ENCODE measurements around the gene ITGA7. TPM values are rescaled to one million over a fixed set of nuclear protein-coding genes. Genes with fewer than 3 reads are reported as not detected.
"Not testable (repeated sequence)": the region's sequence is repeated elsewhere in the genome, so short reads cannot be mapped to it uniquely, and the experiment has no call there.

Gene ITGA7
- total RNA-seq, 2 donors from 2014 or later, result 0.70 to 1.4 TPM

DNA sequence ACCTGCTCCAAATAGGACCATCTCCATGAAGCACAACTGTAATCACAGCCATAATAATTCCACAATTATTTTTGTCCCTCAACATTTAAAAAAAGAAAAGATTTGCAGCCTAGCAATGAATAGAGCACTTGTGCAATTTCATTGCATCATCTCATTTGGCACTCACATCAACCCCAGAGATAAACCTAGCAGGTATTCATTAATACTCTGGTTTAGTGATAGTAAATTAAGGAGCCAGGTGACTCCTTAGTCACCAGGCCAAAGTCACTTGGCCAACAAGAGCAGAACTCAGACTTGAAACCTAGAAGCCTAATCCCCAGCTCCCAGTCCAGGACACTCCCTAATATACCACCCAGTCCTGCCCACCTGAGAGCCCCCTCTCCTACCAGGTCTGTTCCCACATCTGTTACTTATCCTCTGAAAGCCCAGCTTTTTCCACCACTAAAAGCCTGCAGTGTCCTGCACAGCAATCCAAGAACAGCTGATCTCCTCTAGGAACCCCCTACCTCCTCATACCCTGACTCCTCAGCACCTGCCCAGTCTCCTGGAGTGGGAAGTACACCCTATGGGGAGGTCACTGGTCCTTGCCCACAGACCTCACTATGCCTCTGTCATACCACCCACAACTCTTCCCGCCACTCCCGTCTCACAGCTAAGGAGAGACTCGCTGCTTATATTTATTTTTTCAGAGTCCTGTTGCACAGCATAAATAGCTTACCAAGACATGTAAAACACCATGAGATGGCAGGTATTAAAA, 48.9 kb downstream of the ITGA7 start:
- DNase-seq, result no peak
- H3K27ac Mint-ChIP-seq, result no peak overlapping the region
- peaks cover 31% of the 10 kb centered on the region for H3K27me3 Mint-ChIP-seq
- ATAC-seq, result no peak
- H3K4me3 Mint-ChIP-seq, result no peak overlapping the region
- no peaks in the 10 kb centered on the region for H3K36me3 Mint-ChIP-seq (ENCODE audit: low read depth)
- no peaks in the 10 kb centered on the region for H3K9me3 ChIP-seq (ENCODE audit: control insufficient read depth, low read length, poor library complexity, severe bottlenecking)
- H3K4me1 Mint-ChIP-seq, result peaks cover 4% of the 10 kb centered on the region

DNA sequence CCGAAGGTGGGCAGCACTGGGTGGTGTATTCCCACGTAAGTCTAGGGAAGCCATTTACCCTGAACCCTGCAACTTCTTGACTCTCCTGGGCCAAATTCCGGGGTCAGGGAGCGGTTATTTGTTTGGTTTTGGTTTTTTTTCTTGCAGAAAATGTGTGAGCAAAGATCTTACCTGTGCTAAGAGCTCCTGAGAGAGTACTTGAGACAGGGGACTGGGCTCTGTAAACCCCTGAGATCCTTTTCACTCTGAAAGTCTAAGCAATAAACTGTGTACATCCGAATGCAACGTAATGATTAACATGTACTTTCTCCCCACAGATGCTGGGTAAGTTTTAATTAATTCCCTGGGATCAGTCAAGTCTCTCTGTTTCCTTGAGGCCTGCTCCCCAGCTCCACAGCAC, 49.5 kb downstream of the ITGA7 start:
- Mint-ChIP-seq H3K4me1 (peaks cover 4% of the 10 kb centered on the region), H3K36me3 (ENCODE audit: low read depth) (no peaks in the 10 kb centered on the region), H3K27me3 (peaks cover 31% of the 10 kb centered on the region), H3K27ac (no peak overlapping the region), H3K4me3 (no peak overlapping the region)
- DNase-seq (no peak), ATAC-seq (no peak)
- H3K9me3 ChIP-seq (ENCODE audit: control insufficient read depth, low read length, poor library complexity, severe bottlenecking), result no peaks in the 10 kb centered on the region

DNA sequence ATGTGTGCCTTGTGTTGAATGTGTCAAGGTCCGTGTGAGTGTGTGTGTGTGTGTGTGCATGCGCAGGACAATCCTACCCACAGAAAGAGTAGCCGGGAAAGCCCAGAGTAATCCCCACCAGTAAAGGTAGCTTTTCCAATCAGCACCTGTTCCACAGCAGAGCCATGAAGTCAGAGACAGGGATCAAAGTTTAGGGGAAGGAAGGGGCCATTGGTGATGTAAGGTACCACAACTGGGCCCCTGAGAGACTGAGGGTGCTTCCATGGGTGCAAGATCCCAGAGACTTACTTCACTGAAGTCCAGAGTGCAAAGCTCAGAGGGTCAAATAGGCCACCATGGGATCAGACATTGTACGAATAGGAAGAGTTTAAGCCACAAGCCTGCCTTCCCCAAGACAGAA, 50.5 kb downstream of the ITGA7 start:
- Mint-ChIP-seq H3K27ac (no peak overlapping the region), H3K27me3 (peaks cover 24% of the 10 kb centered on the region), H3K4me1 (peaks cover 4% of the 10 kb centered on the region), H3K36me3 (ENCODE audit: low read depth) (no peaks in the 10 kb centered on the region), H3K4me3 (no peak overlapping the region)
- H3K9me3 ChIP-seq (ENCODE audit: control insufficient read depth, low read length, poor library complexity, severe bottlenecking), result no peaks in the 10 kb centered on the region
- DNase-seq, result no peak
- ATAC-seq, result no peak

DNA sequence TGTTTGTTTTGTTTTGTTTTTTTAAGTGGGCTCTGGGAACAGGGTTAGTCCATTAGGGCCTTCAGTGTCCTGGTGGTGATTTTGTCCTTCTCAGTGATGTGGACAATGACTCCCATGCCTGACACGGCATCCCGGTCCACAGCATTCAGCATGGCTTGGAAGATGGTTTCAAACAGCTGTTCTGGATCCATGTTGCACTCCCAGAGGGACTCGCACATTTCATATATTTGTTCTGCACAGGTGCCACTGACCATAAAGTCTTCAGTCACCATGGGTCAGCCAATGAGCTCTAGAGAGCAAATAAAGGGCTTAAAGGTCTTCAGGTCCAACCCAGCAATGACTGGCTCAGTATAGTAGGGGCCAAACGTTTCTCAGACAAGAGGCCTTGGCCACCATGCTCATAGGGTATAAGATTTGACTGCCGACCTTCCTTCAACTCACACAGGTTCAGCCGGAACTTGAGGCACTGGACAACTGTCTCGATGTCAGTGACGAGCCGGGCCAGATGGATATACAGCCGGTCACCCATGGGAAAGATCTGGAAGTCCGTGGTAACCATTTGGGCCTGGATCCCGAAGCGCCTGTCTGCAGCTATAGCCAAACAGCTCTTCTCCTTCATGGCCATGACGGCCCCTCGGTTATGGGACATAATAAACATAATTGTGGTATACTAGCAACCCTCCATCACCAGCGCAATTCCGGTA, 53.0 kb downstream of the ITGA7 start:
- no peaks in the 10 kb centered on the region for H3K9me3 ChIP-seq (ENCODE audit: control insufficient read depth, low read length, poor library complexity, severe bottlenecking)
- no peak for DNase-seq
- Mint-ChIP-seq H3K36me3 (ENCODE audit: low read depth) (no peaks in the 10 kb centered on the region), H3K4me3 (no peak overlapping the region), H3K4me1 (peaks cover 4% of the 10 kb centered on the region), H3K27ac (no peak overlapping the region), H3K27me3 (peaks cover 17% of the 10 kb centered on the region)
- ATAC-seq, result no peak

GRCh38 chr12:55653031-55653430, 54.7 kb downstream of the ITGA7 start:
- H3K36me3 Mint-ChIP-seq (ENCODE audit: low read depth), result no peaks in the 10 kb centered on the region
- peaks cover 4% of the 10 kb centered on the region for H3K4me1 Mint-ChIP-seq
- no peak overlapping the region for H3K27ac Mint-ChIP-seq
- no peak overlapping the region for H3K4me3 Mint-ChIP-seq
- peaks cover 10% of the 10 kb centered on the region for H3K27me3 Mint-ChIP-seq
- H3K9me3 ChIP-seq (ENCODE audit: control insufficient read depth, low read length, poor library complexity, severe bottlenecking), result no peaks in the 10 kb centered on the region
- DNase-seq, result no peak
- no peak for ATAC-seq

GRCh38 chr12:55652352-55652751, 55.4 kb downstream of the ITGA7 start:
- H3K9me3 ChIP-seq (ENCODE audit: control insufficient read depth, low read length, poor library complexity, severe bottlenecking), result no peaks in the 10 kb centered on the region
- H3K27me3 Mint-ChIP-seq, result peaks cover 6% of the 10 kb centered on the region
- H3K27ac Mint-ChIP-seq, result no peak overlapping the region
- H3K4me3 Mint-ChIP-seq, result no peak overlapping the region
- DNase-seq, result no peak
- ATAC-seq, result peak; percentile 58
- H3K4me1 Mint-ChIP-seq, result peaks cover 4% of the 10 kb centered on the region
- H3K36me3 Mint-ChIP-seq (ENCODE audit: low read depth), result no peaks in the 10 kb centered on the region

- Mint-ChIP-seq H3K27me3 (no peaks in the 10 kb centered on the region), H3K27ac (no peak overlapping the region), H3K4me3 (no peak overlapping the region), H3K4me1 (peaks cover 5% of the 10 kb centered on the region), H3K36me3 (ENCODE audit: low read depth) (no peaks in the 10 kb centered on the region)
- DNase-seq (no peak), ATAC-seq (no peak)
- H3K9me3 ChIP-seq (ENCODE audit: control insufficient read depth, low read length, poor library complexity, severe bottlenecking), result no peaks in the 10 kb centered on the region
Measured at GRCh38 chr12:55651299-55651683, 56.4 kb downstream of the ITGA7 start.

- not testable (repeated sequence) for DNase-seq; H3K27me3 Mint-ChIP-seq; H3K36me3 Mint-ChIP-seq (ENCODE audit: low read depth); H3K9me3 ChIP-seq (ENCODE audit: control insufficient read depth, low read length, poor library complexity, severe bottlenecking); H3K4me3 Mint-ChIP-seq; ATAC-seq; H3K4me1 Mint-ChIP-seq; H3K27ac Mint-ChIP-seq
Measured at GRCh38 chr12:55650620-55651298, 56.9 kb downstream of the ITGA7 start.

DNA sequence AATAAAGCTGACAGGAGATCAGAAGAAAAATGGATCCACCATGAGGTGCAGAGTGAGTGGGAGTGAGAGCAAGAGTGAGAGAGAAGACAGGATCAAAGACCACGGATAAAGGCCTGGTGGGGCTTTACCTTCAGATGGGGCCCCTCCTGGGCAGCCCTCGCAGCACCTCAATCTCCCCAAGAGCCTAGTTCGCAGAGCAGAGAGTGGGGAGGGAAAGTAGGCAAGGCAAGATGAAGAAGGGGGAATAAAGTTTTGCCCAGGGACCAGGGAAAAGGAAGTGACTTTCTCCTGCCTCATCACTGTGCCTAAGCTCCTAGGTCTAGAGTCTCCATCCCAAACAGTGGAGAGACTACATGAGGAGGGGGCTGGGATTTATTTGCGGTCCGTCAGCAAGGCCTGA, 60.7 kb downstream of the ITGA7 start:
- no peak for DNase-seq
- H3K4me3 Mint-ChIP-seq, result peak overlapping the region; percentile 77
- H3K27ac Mint-ChIP-seq, result peak overlapping the region; percentile 94
- H3K9me3 ChIP-seq (ENCODE audit: control insufficient read depth, low read length, poor library complexity, severe bottlenecking), result no peaks in the 10 kb centered on the region
- H3K36me3 Mint-ChIP-seq (ENCODE audit: low read depth), result no peaks in the 10 kb centered on the region
- no peaks in the 10 kb centered on the region for H3K27me3 Mint-ChIP-seq
- H3K4me1 Mint-ChIP-seq, result peaks cover 20% of the 10 kb centered on the region
- no peak for ATAC-seq

GRCh38 chr12:55644591-55644990, 63.1 kb downstream of the ITGA7 start:
- no peak for DNase-seq
- no peak overlapping the region for H3K4me3 Mint-ChIP-seq
- H3K4me1 Mint-ChIP-seq, result peaks cover 23% of the 10 kb centered on the region
- ATAC-seq, result no peak
- no peaks in the 10 kb centered on the region for H3K36me3 Mint-ChIP-seq (ENCODE audit: low read depth)
- H3K27me3 Mint-ChIP-seq, result no peaks in the 10 kb centered on the region
- no peaks in the 10 kb centered on the region for H3K9me3 ChIP-seq (ENCODE audit: control insufficient read depth, low read length, poor library complexity, severe bottlenecking)
- H3K27ac Mint-ChIP-seq, result no peak overlapping the region

DNA sequence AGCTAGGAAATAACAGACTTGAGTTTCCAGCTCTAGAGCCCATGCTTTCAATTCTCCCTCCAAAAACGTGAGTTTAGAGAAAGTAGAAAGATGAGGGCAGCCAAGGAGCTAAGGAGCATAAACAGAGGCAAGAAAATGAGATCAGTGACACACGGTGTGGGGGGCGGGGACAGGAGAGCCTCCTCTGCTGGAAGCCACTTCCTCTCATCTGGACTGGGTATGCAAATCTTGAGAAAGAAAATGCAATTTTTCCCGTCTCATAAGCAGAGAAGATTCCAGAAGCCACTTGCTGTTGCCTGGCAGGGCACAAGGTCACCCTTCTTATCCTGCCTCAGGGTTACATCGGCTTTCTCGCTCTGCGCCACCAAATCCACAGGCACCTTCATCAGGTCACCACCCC, 65.0 kb downstream of the ITGA7 start:
- Mint-ChIP-seq H3K4me1 (peaks cover 25% of the 10 kb centered on the region), H3K27ac (peak overlapping the region; percentile 11), H3K36me3 (ENCODE audit: low read depth) (no peaks in the 10 kb centered on the region), H3K27me3 (peaks cover 2% of the 10 kb centered on the region), H3K4me3 (no peak overlapping the region)
- ATAC-seq (no peak), DNase-seq (no peak)
- H3K9me3 ChIP-seq (ENCODE audit: control insufficient read depth, low read length, poor library complexity, severe bottlenecking), result no peaks in the 10 kb centered on the region

DNA sequence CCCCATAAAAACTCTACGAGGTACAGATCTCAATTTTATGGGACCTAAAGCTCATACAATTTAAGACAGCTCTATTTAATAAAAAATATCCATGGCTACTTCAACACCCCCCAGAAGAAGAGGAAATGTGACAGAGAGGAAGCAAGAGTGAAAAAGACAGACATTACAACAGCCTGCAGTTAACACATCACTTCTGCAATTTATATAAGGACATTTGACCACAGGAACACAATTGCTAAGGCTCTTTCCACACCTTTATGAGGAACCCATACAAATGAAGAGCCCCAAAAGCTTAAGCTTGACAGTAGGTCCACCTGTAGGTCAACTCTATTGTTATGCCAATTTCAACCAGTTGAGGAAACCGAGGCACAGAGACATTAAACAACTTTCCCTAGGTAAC, 65.4 kb downstream of the ITGA7 start:
- Mint-ChIP-seq H3K4me3 (no peak overlapping the region), H3K4me1 (peaks cover 29% of the 10 kb centered on the region), H3K27ac (no peak overlapping the region), H3K36me3 (ENCODE audit: low read depth) (no peaks in the 10 kb centered on the region), H3K27me3 (peaks cover 6% of the 10 kb centered on the region)
- no peak for DNase-seq
- ATAC-seq, result no peak
- H3K9me3 ChIP-seq (ENCODE audit: control insufficient read depth, low read length, poor library complexity, severe bottlenecking), result no peaks in the 10 kb centered on the region

DNA sequence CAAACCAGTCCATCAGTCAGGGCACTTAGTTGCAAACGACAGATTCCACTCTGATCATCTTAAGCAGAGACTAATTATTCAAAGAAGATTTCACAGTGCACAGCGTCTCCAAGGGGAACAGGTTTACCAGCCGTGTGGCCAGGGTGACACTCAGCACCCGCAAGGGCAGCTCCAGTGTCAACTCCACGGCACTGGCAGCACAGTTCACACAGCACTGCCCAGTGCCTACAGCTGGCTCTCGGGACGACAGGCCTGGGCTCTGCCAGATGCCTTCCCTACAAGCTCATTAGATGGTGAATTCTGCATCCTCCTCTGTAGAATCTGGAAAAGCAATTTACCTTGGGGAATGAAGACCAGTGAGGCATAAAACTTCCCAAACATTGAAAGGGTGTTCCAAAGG, 66.1 kb downstream of the ITGA7 start:
- Mint-ChIP-seq H3K36me3 (ENCODE audit: low read depth) (no peaks in the 10 kb centered on the region), H3K27me3 (peaks cover 11% of the 10 kb centered on the region), H3K27ac (no peak overlapping the region), H3K4me1 (peaks cover 27% of the 10 kb centered on the region), H3K4me3 (no peak overlapping the region)
- H3K9me3 ChIP-seq (ENCODE audit: control insufficient read depth, low read length, poor library complexity, severe bottlenecking), result no peaks in the 10 kb centered on the region
- DNase-seq (no peak), ATAC-seq (no peak)
